Tibial nerve (tissue), 3 donors: ENCODE data around the gene ADCY3.

Experiments
- CTCF ChIP-seq, 5 experiments: fragments of 200-600 bp in 3 of 5; fragments of 450-650 bp in 2 of 5; sonication (generic) in 3 of 5; IDR thresholded peaks; one replicate each; pipeline ENCODE4 v1.5.1; 2016 to 2019; ENCODE audit warnings: antibody characterized with exemption in 5 of 5, mild to moderate bottlenecking in 3 of 5, moderate library complexity in 2 of 5
- POLR2A ChIP-seq, 2 donors: fragments of 450-650 bp; IDR thresholded peaks; one replicate each; pipeline ENCODE4 v1.6.1; 2017; ENCODE audit warnings: antibody characterized with exemption in 2 of 2, mild to moderate bottlenecking in 2 of 2, moderate library complexity in 2 of 2

GRCh38 chr2:24875272-24875671 lies 44.8 kb downstream of the ADCY3 start:
- TF ChIP-seq CTCF (IDR thresholded peaks at IDR 0.05), result no peak
- TF ChIP-seq POLR2A (IDR thresholded peaks at IDR 0.05), result no peak
